AG09309 (cell line): ENCODE results near the gene MYO1B.

ENCODE experiments used
- DNase-seq: peaks from one replicate; pipeline ENCODE4 v3.0.0-alpha.2; 2010; ENCODE audit warnings: low read depth
- H3K4me3 ChIP-seq: 2 replicates; pipeline ENCODE4 v1.5.1; 2011; ENCODE audit warnings: mild to moderate bottlenecking, low read depth, low read length, moderate library complexity; ENCODE audit not compliant: control insufficient read depth
- CTCF ChIP-seq: IDR thresholded peaks from 2 replicates; pipeline ENCODE4 v1.5.1; 2011; ENCODE audit warnings: mild to moderate bottlenecking, low read depth, low read length, inconsistent platforms; ENCODE audit not compliant: insufficient read depth, control insufficient read depth; ENCODE audit errors: missing control alignments

The MYO1B gene

GRCh38 chr2:191362841-191363240 is 117.6 kb downstream of the MYO1B start:
- no peak for TF ChIP-seq CTCF
- H3K4me3 ChIP-seq: no peak overlapping the region
- DNase-seq: no peak

GRCh38 chr2:191363267-191363666 is 118.1 kb downstream of the MYO1B start:
- TF ChIP-seq CTCF: no peak
- no peak for DNase-seq
- no peak overlapping the region for H3K4me3 ChIP-seq

GRCh38 chr2:191365089-191365488 is 119.9 kb downstream of the MYO1B start:
- no peak for TF ChIP-seq CTCF
- H3K4me3 ChIP-seq: no peak overlapping the region
- no peak for DNase-seq

GRCh38 chr2:191366199-191366598 is 121.0 kb downstream of the MYO1B start:
- H3K4me3 ChIP-seq: no peak overlapping the region
- TF ChIP-seq CTCF: no peak
- DNase-seq: peak; percentile 94

GRCh38 chr2:191369034-191369433 is 123.8 kb downstream of the MYO1B start:
- no peak for DNase-seq
- H3K4me3 ChIP-seq: no peak overlapping the region
- no peak for TF ChIP-seq CTCF

GRCh38 chr2:191374366-191374765 is 129.2 kb downstream of the MYO1B start:
- H3K4me3 ChIP-seq: no peak overlapping the region
- no peak for DNase-seq
- TF ChIP-seq CTCF: no peak

GRCh38 chr2:191374939-191375338 is 129.7 kb downstream of the MYO1B start:
- no peak overlapping the region for H3K4me3 ChIP-seq
- no peak for TF ChIP-seq CTCF
- DNase-seq: no peak
